Activated CD4-positive, alpha-beta T cell treated with anti-CD3 and anti-CD28 coated beads, Interleukin-2, amount 10 ng/mL, durations not matched to agents 24 days and 14 days (primary cell): ENCODE measurements around the gene PLD3. TPM values are rescaled to one million over a fixed set of nuclear protein-coding genes. Genes with fewer than 3 reads are reported as not detected.
A peak's percentile ranks its signal among the peaks of the same experiment; 100 is the strongest.

ENCODE experiments used
- DNase-seq: peaks from one replicate; pipeline ENCODE4 v3.0.0; 2022
- H3K27ac Mint-ChIP-seq: one replicate; pipeline ENCODE4 v1.8.0; 2022; ENCODE audit warnings: mild to moderate bottlenecking, mixed read lengths
- H3K27me3 Mint-ChIP-seq: one replicate; pipeline ENCODE4 v1.8.0; 2022; ENCODE audit warnings: mixed read lengths
- H3K36me3 Mint-ChIP-seq: one replicate; pipeline ENCODE4 v1.8.0; 2022; ENCODE audit warnings: low read depth, mild to moderate bottlenecking, mixed read lengths
- H3K4me1 Mint-ChIP-seq: one replicate; pipeline ENCODE4 v1.8.0; 2021; ENCODE audit warnings: mixed read lengths
- H3K4me3 Mint-ChIP-seq: one replicate; pipeline ENCODE4 v1.8.0; 2022; ENCODE audit warnings: mild to moderate bottlenecking, moderate library complexity, mixed read lengths
- H3K9me3 Mint-ChIP-seq: one replicate; pipeline ENCODE4 v1.8.0; 2021; ENCODE audit warnings: mixed read lengths
- intact Hi-C: fragments of 100-400 bp; cut with micrococcal nuclease; formaldehyde crosslinking; loops from one replicate; pipeline ENCODE4 v1.15.1; 2023
- total RNA-seq: library from RNA; stranded (reverse); gene quantifications from 2 replicates; pipeline ENCODE4 v1.2.3, GENCODE V29; 2022

PLD3 gene
- total RNA-seq, 1 donor from 2014 or later, result 52.2 TPM

DNA sequence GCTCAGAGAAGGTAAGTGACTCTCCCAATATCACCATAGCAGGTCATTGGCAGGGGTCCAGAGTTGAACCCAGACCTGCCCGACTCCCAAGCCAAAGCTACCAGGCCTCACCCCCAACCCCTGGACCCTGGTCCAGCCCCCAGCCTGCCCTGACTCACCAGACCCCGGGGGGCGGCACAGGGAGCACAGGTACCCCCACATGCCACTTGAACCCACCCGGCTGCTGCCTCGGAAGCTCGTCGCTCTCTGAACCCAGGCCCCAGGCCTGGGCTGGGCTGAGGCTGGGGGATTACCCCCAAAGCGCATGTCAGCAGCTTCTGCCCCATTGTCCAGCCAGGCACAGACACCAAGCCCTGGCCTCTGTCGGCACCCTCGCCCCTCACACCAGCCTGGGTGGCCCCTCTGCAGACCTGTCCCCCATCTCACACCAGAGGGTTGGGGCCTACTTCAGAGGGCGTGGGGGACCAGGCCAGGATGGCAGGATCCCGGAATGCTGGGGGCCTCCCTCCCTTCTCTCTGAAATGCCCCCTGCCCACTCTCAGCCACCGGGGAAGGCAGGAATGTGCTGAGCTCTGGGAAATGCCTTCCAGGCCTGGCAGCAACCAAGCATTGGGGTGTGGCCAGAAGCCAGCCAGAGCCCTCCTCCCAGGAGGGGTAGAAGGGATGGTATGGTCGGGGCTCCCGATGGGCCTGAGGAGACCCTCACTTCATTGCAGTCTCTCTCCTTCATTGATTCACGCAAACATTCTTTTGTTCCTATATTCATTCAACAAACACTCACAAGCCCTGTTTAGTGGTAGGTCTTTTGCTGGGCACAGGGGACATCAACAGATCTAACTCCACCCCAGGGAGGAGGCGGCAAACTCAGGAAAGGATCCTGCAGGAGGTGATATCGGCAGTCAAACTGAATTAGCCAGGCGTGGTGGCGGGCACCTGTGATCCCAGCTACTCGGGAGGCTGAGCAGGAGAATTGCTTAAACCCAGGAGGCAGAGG, 66.3 kb downstream of the PLD3 start:
- Mint-ChIP-seq H3K27me3 (no peaks in the 10 kb centered on the region), H3K27ac (no peak overlapping the region), H3K4me3 (no peak overlapping the region), H3K9me3 (no peaks in the 10 kb centered on the region), H3K36me3 (no peaks in the 10 kb centered on the region), H3K4me1 (peaks cover 30% of the 10 kb centered on the region)
- intact Hi-C loops, result no loop called here
- no peak for DNase-seq

DNA sequence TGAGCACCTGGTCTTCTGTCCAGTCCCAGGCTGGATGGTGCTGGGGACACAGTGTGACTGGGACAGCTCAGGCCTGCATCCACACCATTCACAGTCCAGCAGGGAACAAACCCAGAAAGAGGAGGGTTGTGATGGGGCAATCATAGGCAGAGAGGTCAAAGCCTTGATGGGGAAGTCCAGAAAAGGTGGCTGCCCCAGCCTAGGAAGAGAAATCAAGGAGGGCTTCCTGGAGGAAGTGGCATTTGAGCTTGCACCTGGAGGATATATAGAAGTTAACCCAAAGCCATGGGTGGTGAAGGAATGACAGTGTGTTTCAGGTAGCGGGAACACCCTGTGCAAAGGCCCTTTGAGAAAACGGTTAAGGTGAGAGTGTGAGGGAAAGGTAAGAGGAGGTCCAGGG, 67.3 kb downstream of the PLD3 start:
- DNase-seq, result no peak
- H3K27ac Mint-ChIP-seq, result no peak overlapping the region
- intact Hi-C loops, result no loop called here
- H3K4me3 Mint-ChIP-seq, result no peak overlapping the region
- H3K27me3 Mint-ChIP-seq, result no peaks in the 10 kb centered on the region
- H3K9me3 Mint-ChIP-seq, result no peaks in the 10 kb centered on the region
- H3K36me3 Mint-ChIP-seq, result no peaks in the 10 kb centered on the region
- H3K4me1 Mint-ChIP-seq, result peaks cover 31% of the 10 kb centered on the region

GRCh38 chr19:40416918-40417642, 68.6 kb downstream of the PLD3 start:
- H3K27ac Mint-ChIP-seq, result peak overlapping the region; percentile 14
- intact Hi-C loops, result no loop called here
- H3K4me1 Mint-ChIP-seq, result peaks cover 34% of the 10 kb centered on the region
- no peaks in the 10 kb centered on the region for H3K27me3 Mint-ChIP-seq
- H3K9me3 Mint-ChIP-seq, result no peaks in the 10 kb centered on the region
- peak overlapping the region; percentile 18 for H3K4me3 Mint-ChIP-seq
- peaks cover 4% of the 10 kb centered on the region for H3K36me3 Mint-ChIP-seq
- peak; percentile 70 for DNase-seq

DNA sequence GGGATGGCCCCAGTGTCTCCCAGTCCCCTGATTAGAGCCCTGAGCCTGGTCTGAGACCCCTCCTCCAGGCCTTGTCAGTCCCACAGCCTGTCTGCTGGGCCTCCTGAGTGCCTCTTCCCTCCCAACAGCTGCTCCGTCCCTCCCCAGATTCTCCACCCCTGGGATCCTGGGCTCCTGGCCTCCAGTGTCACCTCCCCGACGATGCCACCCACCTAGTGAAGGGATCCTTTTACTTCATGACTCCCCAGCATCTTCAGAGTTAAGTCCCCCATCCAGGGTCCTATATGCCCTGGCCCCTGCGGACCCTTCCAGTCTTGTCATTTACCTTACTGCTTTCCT, 69.1 kb downstream of the PLD3 start:
- no peak overlapping the region for H3K4me3 Mint-ChIP-seq
- no peaks in the 10 kb centered on the region for H3K9me3 Mint-ChIP-seq
- H3K27me3 Mint-ChIP-seq, result no peaks in the 10 kb centered on the region
- H3K27ac Mint-ChIP-seq, result no peak overlapping the region
- peaks cover 39% of the 10 kb centered on the region for H3K4me1 Mint-ChIP-seq
- intact Hi-C loops, result no loop called here
- H3K36me3 Mint-ChIP-seq, result peaks cover 8% of the 10 kb centered on the region
- DNase-seq, result no peak

- intact Hi-C loops, result no loop called here
- H3K36me3 Mint-ChIP-seq, result peaks cover 8% of the 10 kb centered on the region
These were observed 69.5 kb downstream of the PLD3 start for GRCh38 chr19:40418040-40418439.

GRCh38 chr19:40419066-40419612, 70.6 kb downstream of the PLD3 start:
- Mint-ChIP-seq H3K4me3 (peak overlapping the region; percentile 12), H3K27ac (peak overlapping the region; percentile 58)

More at GRCh38 chr19:40418040-40418439, 69.5 kb downstream of the PLD3 start:
- H3K4me1 Mint-ChIP-seq, result peaks cover 40% of the 10 kb centered on the region
- H3K9me3 Mint-ChIP-seq, result no peaks in the 10 kb centered on the region
- no peak overlapping the region for H3K4me3 Mint-ChIP-seq
- DNase-seq, result no peak
- peak overlapping the region; percentile 27 for H3K27ac Mint-ChIP-seq
- no peaks in the 10 kb centered on the region for H3K27me3 Mint-ChIP-seq

GRCh38 chr19:40419780-40420179, 71.3 kb downstream of the PLD3 start:
- Mint-ChIP-seq H3K9me3 (no peaks in the 10 kb centered on the region), H3K27me3 (no peaks in the 10 kb centered on the region), H3K36me3 (peaks cover 14% of the 10 kb centered on the region), H3K4me1 (peaks cover 43% of the 10 kb centered on the region), H3K27ac (peak overlapping the region; percentile 21), H3K4me3 (peak overlapping the region; percentile 46)
- no peak for DNase-seq
- intact Hi-C loops, result loop anchor here (1.0 to 10.0 kb wide), 6 partner anchors 46 to 845 kb away; partner anchors contain the start of genes BLVRB, COQ8B, HNRNPUL1 and ITPKC

More at GRCh38 chr19:40419066-40419612, 70.6 kb downstream of the PLD3 start:
- intact Hi-C loops, result no loop called here
- H3K9me3 Mint-ChIP-seq, result no peaks in the 10 kb centered on the region
- H3K27me3 Mint-ChIP-seq, result no peaks in the 10 kb centered on the region
- peaks cover 10% of the 10 kb centered on the region for H3K36me3 Mint-ChIP-seq
- DNase-seq, result no peak
- peaks cover 39% of the 10 kb centered on the region for H3K4me1 Mint-ChIP-seq

DNA sequence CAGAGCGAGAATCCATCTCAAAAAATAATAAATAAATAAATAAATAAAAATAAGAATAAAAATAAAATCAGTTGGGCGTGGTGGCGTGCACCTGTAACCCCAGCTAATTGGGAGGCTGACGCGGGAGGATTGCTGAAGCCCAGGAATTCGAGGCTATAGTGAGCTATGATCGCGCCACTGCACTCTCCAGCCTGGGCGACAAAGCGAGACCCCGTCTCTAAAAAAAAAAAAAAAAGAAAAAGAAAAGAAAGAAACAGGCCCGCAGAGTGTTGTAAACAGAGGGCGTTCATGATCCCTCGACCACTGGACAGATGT, 71.9 kb downstream of the PLD3 start:
- intact Hi-C loops, result loop anchor here (1.0 to 10.0 kb wide), 6 partner anchors 45 to 844 kb away; partner anchors contain the start of genes BLVRB, COQ8B, HNRNPUL1 and ITPKC

GRCh38 chr19:40420766-40421765, 72.6 kb downstream of the PLD3 start:
- Mint-ChIP-seq H3K27me3 (peaks cover 2% of the 10 kb centered on the region), H3K36me3 (peaks cover 17% of the 10 kb centered on the region), H3K27ac (peak overlapping the region; percentile 88), H3K9me3 (no peaks in the 10 kb centered on the region), H3K4me3 (peak overlapping the region; percentile 83), H3K4me1 (peaks cover 46% of the 10 kb centered on the region)
- peak; percentile 94 for DNase-seq
- intact Hi-C loops, result loop anchor here (1.0 to 10.0 kb wide), 7 partner anchors 22 to 844 kb away; partner anchors contain the start of genes BLVRB, COQ8B, HNRNPUL1 and ITPKC

More for the DNA sequence above, 71.9 kb downstream of the PLD3 start:
- H3K4me3 Mint-ChIP-seq, result peak overlapping the region; percentile 83
- H3K4me1 Mint-ChIP-seq, result peaks cover 45% of the 10 kb centered on the region
- no peaks in the 10 kb centered on the region for H3K9me3 Mint-ChIP-seq
- H3K36me3 Mint-ChIP-seq, result peaks cover 17% of the 10 kb centered on the region
- no peaks in the 10 kb centered on the region for H3K27me3 Mint-ChIP-seq
- H3K27ac Mint-ChIP-seq, result peak overlapping the region; percentile 83
- DNase-seq, result no peak

GRCh38 chr19:40421993-40422747, 73.7 kb downstream of the PLD3 start:
- H3K9me3 Mint-ChIP-seq, result no peaks in the 10 kb centered on the region
- no peak for DNase-seq
- peak overlapping the region; percentile 83 for H3K4me3 Mint-ChIP-seq
- intact Hi-C loops, result loop anchor here (1.0 to 10.0 kb wide), 6 partner anchors 21 to 843 kb away; partner anchors contain the start of genes COQ8B, HNRNPUL1, ITPKC and LTBP4
- H3K27me3 Mint-ChIP-seq, result peaks cover 2% of the 10 kb centered on the region
- peaks cover 45% of the 10 kb centered on the region for H3K4me1 Mint-ChIP-seq
- H3K36me3 Mint-ChIP-seq, result peaks cover 17% of the 10 kb centered on the region
- H3K27ac Mint-ChIP-seq, result peak overlapping the region; percentile 88

DNA sequence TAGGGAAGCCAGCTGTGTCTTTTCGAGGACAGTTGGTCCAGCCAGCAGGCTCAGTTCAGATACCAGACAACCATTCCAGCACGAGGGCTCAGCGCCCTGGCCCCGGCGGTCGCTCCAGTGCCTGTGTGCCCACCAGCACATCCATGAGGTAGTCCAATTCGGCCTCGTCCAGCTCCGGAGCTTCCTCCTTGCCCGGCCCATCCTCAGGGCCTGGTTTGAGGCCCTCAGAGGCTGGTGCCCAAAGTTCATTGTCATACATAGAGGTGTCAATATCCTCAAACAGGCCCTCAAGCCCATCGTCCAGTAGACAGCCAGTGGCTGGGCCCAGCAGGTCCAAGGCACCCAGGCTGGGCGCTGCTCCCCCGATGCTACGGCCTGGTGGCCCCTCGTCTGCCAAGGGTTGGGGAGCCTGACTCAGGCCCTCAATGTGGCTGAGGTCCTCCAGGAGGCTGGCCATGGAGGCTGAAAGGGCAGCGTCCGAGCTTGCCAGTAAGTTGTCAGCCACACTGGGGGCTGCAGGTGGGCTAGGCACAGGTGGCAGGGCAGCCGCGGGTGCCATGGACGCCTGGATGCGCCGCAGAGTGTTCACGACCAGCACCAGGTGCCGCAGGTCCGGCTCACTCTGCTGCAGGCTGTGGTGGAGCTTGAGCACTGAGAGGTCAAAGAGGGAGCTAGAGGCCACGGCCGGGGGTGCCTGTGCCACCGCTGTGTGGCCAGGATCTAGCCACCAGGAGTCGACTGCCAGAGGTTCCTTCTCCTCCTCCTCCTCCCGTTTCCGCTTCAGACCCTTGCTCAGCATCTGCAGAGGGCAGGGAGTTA, 74.5 kb downstream of the PLD3 start:
- Mint-ChIP-seq H3K9me3 (no peaks in the 10 kb centered on the region), H3K4me1 (peaks cover 39% of the 10 kb centered on the region), H3K36me3 (peaks cover 17% of the 10 kb centered on the region), H3K27me3 (peaks cover 5% of the 10 kb centered on the region), H3K4me3 (peak overlapping the region; percentile 83), H3K27ac (peak overlapping the region; percentile 88)
- intact Hi-C loops, result loop anchor here (5.0 to 10.0 kb wide), 4 partner anchors 104 to 842 kb away; partner anchors contain the start of genes COQ8B, HNRNPUL1, ITPKC and LTBP4
- peak; percentile 66 for DNase-seq
